IMR-90 (cell line): ENCODE measurements around the gene ANO4. TPM values are rescaled to one million over a fixed set of nuclear protein-coding genes. Genes with fewer than 3 reads are reported as not detected.

Source experiments
- ATAC-seq: fragments of 200-7000 bp; cut with Tn5 transposase; 2 replicates; pipeline ENCODE4 v1.9.1; 2020; ENCODE audit warnings: low read depth, mild to moderate bottlenecking, moderate library complexity
- BruUV-seq: library from RNA; stranded (reverse); fragments of 400-500 nt; replicated peaks from 2 replicates; lab custom pipeline; 2021; lab: Mats Ljungman, UMichigan
- CTCF ChIA-PET: fragments of 300-600 bp; formaldehyde crosslinking; extraction: SDS; loops from one replicate; lab custom pipeline; 2021; ENCODE audit warnings: antibody characterized with exemption; lab: Yijun Ruan, JAX
- POLR2A ChIA-PET: fragments of 300-600 bp; sonication (Branson Sonifier 250); formaldehyde crosslinking; loops from one replicate; lab custom pipeline; 2022; ENCODE audit warnings: antibody characterized with exemption; ENCODE audit not compliant: unreplicated experiment; lab: Charles Lee
- DNase-seq: peaks from one replicate; pipeline ENCODE4 v3.0.0; 2013
- H2AFZ ChIP-seq: replicated peaks from 2 replicates; pipeline ENCODE3; 2013; ENCODE audit warnings: low read length, mild to moderate bottlenecking; ENCODE audit not compliant: poor library complexity
- H2AK5ac ChIP-seq: 2 replicates; pipeline ENCODE4 v1.6.1; 2013; ENCODE audit warnings: low read depth, low read length, inconsistent platforms
- H2AK9ac ChIP-seq: replicated peaks from 2 replicates; pipeline ENCODE3; 2013; ENCODE audit warnings: mild to moderate bottlenecking, low read depth, low read length, moderate library complexity; ENCODE audit not compliant: poor library complexity
- H2BK120ac ChIP-seq: 2 replicates; pipeline ENCODE4 v1.6.1; 2013; ENCODE audit warnings: low read depth, low read length, inconsistent platforms
- H2BK15ac ChIP-seq: 3 replicates; pipeline ENCODE4 v1.6.1; 2013; ENCODE audit warnings: low read depth, low read length, inconsistent platforms
- H2BK20ac ChIP-seq: 2 replicates; pipeline ENCODE4 v1.6.1; 2013; ENCODE audit warnings: low read depth, mild to moderate bottlenecking, inconsistent platforms, low read length, moderate library complexity
- H2BK5ac ChIP-seq: 2 replicates; pipeline ENCODE4 v1.6.1; 2013; ENCODE audit warnings: mild to moderate bottlenecking, low read depth, low read length, inconsistent platforms; ENCODE audit not compliant: poor library complexity, severe bottlenecking
- H3K14ac ChIP-seq: replicated peaks from 2 replicates; pipeline ENCODE4 v1.6.1; 2013; ENCODE audit warnings: low read depth, low read length, inconsistent platforms
- H3K18ac ChIP-seq: 2 replicates; pipeline ENCODE4 v1.6.1; 2013; ENCODE audit warnings: low read depth, low read length, control low read depth
- H3K23ac ChIP-seq: 2 replicates; pipeline ENCODE4 v1.6.1; 2013; ENCODE audit warnings: low read depth, low read length, inconsistent platforms
- H3K27ac ChIP-seq: 2 replicates; pipeline ENCODE4 v1.5.1; 2013; ENCODE audit warnings: mild to moderate bottlenecking, control low read depth, low read length; ENCODE audit not compliant: insufficient read depth
- H3K27me3 ChIP-seq: 2 replicates; pipeline ENCODE4 v1.6.1; 2013; ENCODE audit warnings: low read length; ENCODE audit not compliant: control insufficient read depth, insufficient read depth
- H3K36me3 ChIP-seq: 2 replicates; pipeline ENCODE4 v1.6.1; 2013; ENCODE audit warnings: low read length, mixed read lengths; ENCODE audit not compliant: control insufficient read depth, insufficient read depth
- H3K4ac ChIP-seq: 2 replicates; pipeline ENCODE4 v1.6.1; 2013; ENCODE audit warnings: low read depth, low read length, inconsistent platforms
- H3K4me1 ChIP-seq: 2 replicates; pipeline ENCODE4 v1.6.1; 2013; ENCODE audit warnings: low read length, mixed read lengths; ENCODE audit not compliant: control insufficient read depth, insufficient read depth
- H3K4me2 ChIP-seq: 2 replicates; pipeline ENCODE4 v1.6.1; 2013; ENCODE audit warnings: low read depth, mild to moderate bottlenecking, control low read depth, low read length, moderate library complexity
- H3K4me3 ChIP-seq: 2 replicates; pipeline ENCODE4 v1.5.1; 2013; ENCODE audit warnings: low read depth, mild to moderate bottlenecking, control low read depth, low read length, moderate library complexity; ENCODE audit not compliant: insufficient read depth
- H3K56ac ChIP-seq: 2 replicates; pipeline ENCODE4 v1.6.1; 2013; ENCODE audit warnings: low read length, inconsistent platforms; ENCODE audit not compliant: insufficient read depth; ENCODE audit errors: extremely low read depth
- H3K79me1 ChIP-seq, 2 experiments: 2 replicates each; pipeline ENCODE4 v1.6.1; 2013; ENCODE audit warnings: low read length in 2 of 2, inconsistent platforms in 1 of 2, low read depth in 1 of 2
- H3K9ac ChIP-seq: 2 replicates; pipeline ENCODE4 v1.6.1; 2013; ENCODE audit warnings: low read depth, low read length, control low read depth
- H3K9me1 ChIP-seq: 2 replicates; pipeline ENCODE4 v1.6.1; 2013; ENCODE audit warnings: low read length, inconsistent platforms; ENCODE audit not compliant: insufficient read depth
- H3K9me3 ChIP-seq: 2 replicates; pipeline ENCODE4 v1.6.1; 2013; ENCODE audit warnings: low read length; ENCODE audit not compliant: control insufficient read depth, insufficient read depth
- H4K20me1 ChIP-seq: 2 replicates; pipeline ENCODE4 v1.6.1; 2013; ENCODE audit warnings: low read length, inconsistent platforms; ENCODE audit not compliant: insufficient read depth
- H4K5ac ChIP-seq: 2 replicates; pipeline ENCODE4 v1.6.1; 2013; ENCODE audit warnings: mild to moderate bottlenecking, low read depth, low read length, control low read depth
- H4K8ac ChIP-seq, 2 experiments: 2 replicates each; pipeline ENCODE4 v1.6.1; 2013; ENCODE audit warnings: low read depth in 2 of 2, low read length in 2 of 2, control low read depth in 1 of 2, inconsistent platforms in 1 of 2
- H4K91ac ChIP-seq: 2 replicates; pipeline ENCODE4 v1.6.1; 2013; ENCODE audit warnings: low read depth, low read length, inconsistent platforms; ENCODE audit not compliant: insufficient read depth
- CTCF ChIP-seq: conservative IDR thresholded peaks from 2 replicates; pipeline ENCODE4 v1.5.1; 2012; ENCODE audit warnings: mild to moderate bottlenecking, low read depth, low read length, improper control_type of control experiment
- MAZ ChIP-seq: IDR thresholded peaks from 2 replicates; pipeline ENCODE4 v1.6.1; 2012; ENCODE audit warnings: low read depth, mild to moderate bottlenecking, low read length, improper control_type of control experiment, moderate library complexity, borderline replicate concordance
- NFE2L2 ChIP-seq: fragments of 150-350 bp; IDR thresholded peaks from 2 replicates; pipeline ENCODE4 v1.6.1; 2016; ENCODE audit warnings: low read depth, mild to moderate bottlenecking, low read length
- POLR2A ChIP-seq: IDR thresholded peaks from 2 replicates; pipeline ENCODE4 v1.6.1; 2012; ENCODE audit warnings: mild to moderate bottlenecking, low read depth, low read length
- SMC3 ChIP-seq: fragments of 150-350 bp; IDR thresholded peaks from 2 replicates; pipeline ENCODE4 v1.6.1; 2016; ENCODE audit warnings: low read depth, mild to moderate bottlenecking, antibody characterized with exemption, low read length, moderate library complexity
- WGBS, 2 experiments: methylation state at CpG; one replicate each; pipeline versions ENCODE4 v1.1.5 to v1.1.7; 2013; ENCODE audit warnings: missing lambda C conversion rate in 2 of 2; ENCODE audit not compliant: insufficient read length in 1 of 2; ENCODE audit errors: extremely low coverage in 2 of 2; 5-methylcytosine and 5-hydroxymethylcytosine counted together
- dilution Hi-C: fragments of 300-500 bp; cut with HindIII; formaldehyde crosslinking; loops from one replicate; pipeline ENCODE4 v1.14.3; 2018; ENCODE audit warnings: low sequenced_read_pairs; ENCODE audit not compliant: unreplicated experiment
- in situ Hi-C: fragments of 300-500 bp; cut with MboI; formaldehyde crosslinking; loops from 3 replicates; pipeline ENCODE4 v1.14.3; 2019; ENCODE audit warnings: low sequenced_read_pairs, inconsistent platforms, mixed read lengths
- intact Hi-C: fragments of 100-400 bp; cut with micrococcal nuclease; formaldehyde crosslinking; loops from 2 replicates; pipeline ENCODE4 v1.10.0; 2022
- polyA plus RNA-seq, 3 experiments: library from polyadenylated mRNA; depleted of rRNA; stranded (reverse); fragments of >200 nt; gene quantifications; 2 replicates each; pipeline ENCODE4 v1.2.3, GENCODE V29; 2012; ENCODE audit warnings: low replicate concordance in 1 of 3
- total RNA-seq: library from RNA; depleted of rRNA; stranded (reverse); fragments of >200 nt; gene quantifications from 2 replicates; pipeline ENCODE4 v1.2.3, GENCODE V29; 2012

The ANO4 gene
- total and polyA plus RNA-seq, 2 of the 4 experiments (the other 2 are of a cell fraction): 4.7 to 10.2 TPM

- no peak overlapping the region for H4K8ac ChIP-seq
- dilution Hi-C loops: no loop called here
- POLR2A ChIA-PET: no interaction called here
- H3K23ac ChIP-seq: no peak overlapping the region
- in situ Hi-C loops: no loop called here
- DNase-seq (no peak), ATAC-seq (no peak)
- H3K56ac ChIP-seq: no peak overlapping the region
- no peak overlapping the region for H3K4me2 ChIP-seq
- H3K9me1 ChIP-seq: no peaks in the 10 kb centered on the region
- H2AK5ac ChIP-seq: no peak overlapping the region
- H4K5ac ChIP-seq: no peak overlapping the region
- H3K9me3 ChIP-seq: no peaks in the 10 kb centered on the region
- H3K79me1 ChIP-seq: no peaks in the 10 kb centered on the region
- H3K27ac ChIP-seq: no peak overlapping the region
- no peaks in the 10 kb centered on the region for H3K4me1 ChIP-seq
- no peak overlapping the region for H3K18ac ChIP-seq
- no peak overlapping the region for H4K91ac ChIP-seq
- H3K36me3 ChIP-seq: no peaks in the 10 kb centered on the region
- no peak overlapping the region for H3K9ac ChIP-seq
- WGBS, 2 experiments: no CpG with 5 or more reads among the region's 4 CpGs
- H3K4ac ChIP-seq: no peak overlapping the region
- BruUV-seq: no TSS peak
- no peak overlapping the region for H2BK15ac ChIP-seq
- no peak overlapping the region for H2AK9ac ChIP-seq
- intact Hi-C loops: no loop called here
- no peak overlapping the region for H2AFZ ChIP-seq
- no peak overlapping the region for H2BK5ac ChIP-seq
- H3K14ac ChIP-seq: no peak overlapping the region
- H4K20me1 ChIP-seq: no peaks in the 10 kb centered on the region
- no peak overlapping the region for H3K4me3 ChIP-seq
- H3K27me3 ChIP-seq: no peaks in the 10 kb centered on the region
- no peak overlapping the region for H2BK20ac ChIP-seq
- H2BK120ac ChIP-seq: no peak overlapping the region
- TF ChIP-seq MAZ (no peak), CTCF (no peak), SMC3 (no peak), POLR2A (no peak), NFE2L2 (no peak)
- CTCF ChIA-PET: interaction anchor here (1.6 kb wide), 1 partner anchor 26 kb away, joined by 4 read pairs; no protein-coding TSS in a partner anchor
These were observed 370.7 kb downstream of the ANO4 start for GRCh38 chr12:101165319-101165718.
